OCI-LY7 (cell line): ENCODE results near the gene FOXJ1. TPM values are rescaled to one million over a fixed set of nuclear protein-coding genes. Genes with fewer than 3 reads are reported as not detected.

Experiments used
- BruUV-seq: library from RNA; stranded (reverse); fragments of 400-500 nt; replicated peaks from 2 replicates; lab custom pipeline; 2021; lab: Mats Ljungman, UMichigan
- CTCF ChIA-PET: fragments of 300-600 bp; sonication (Branson Sonifier 250); formaldehyde crosslinking; loops from one replicate; lab custom pipeline; 2022; ENCODE audit warnings: antibody characterized with exemption; ENCODE audit not compliant: unreplicated experiment; lab: Charles Lee
- POLR2A ChIA-PET: fragments of 300-600 bp; sonication (Branson Sonifier 250); formaldehyde crosslinking; loops from one replicate; lab custom pipeline; 2022; ENCODE audit warnings: antibody characterized with exemption; lab: Charles Lee
- DNase-seq: peaks from one replicate; pipeline ENCODE4 v3.0.0-alpha.2; 2015; ENCODE audit warnings: low spot score
- H2AFZ ChIP-seq: fragments of 200-600 bp; sonication (generic), shearing (Covaris generic); 2 replicates; pipeline ENCODE4 v1.6.1; 2014; ENCODE audit warnings: mild to moderate bottlenecking, antibody characterized with exemption, low read length, moderate library complexity
- H3K27ac ChIP-seq: fragments of 200-600 bp; sonication (generic); 2 replicates; pipeline ENCODE4 v1.5.1; 2014; ENCODE audit warnings: mixed run types, low read depth, mild to moderate bottlenecking, moderate library complexity, low read length, inconsistent platforms; ENCODE audit not compliant: poor library complexity, severe bottlenecking
- H3K36me3 ChIP-seq: fragments of 200-600 bp; sonication (generic); 2 replicates; pipeline ENCODE4 v1.6.1; 2014; ENCODE audit warnings: mild to moderate bottlenecking, antibody characterized with exemption, low read length, moderate library complexity, mixed read lengths; ENCODE audit not compliant: insufficient read depth
- H3K4me1 ChIP-seq: fragments of 200-600 bp; sonication (generic); 2 replicates; pipeline ENCODE4 v1.5.1; 2014; ENCODE audit warnings: mild to moderate bottlenecking, low read length; ENCODE audit not compliant: insufficient read depth, poor library complexity, severe bottlenecking
- H3K4me2 ChIP-seq: fragments of 200-600 bp; sonication (generic); 2 replicates; pipeline ENCODE4 v1.6.1; 2014; ENCODE audit warnings: mild to moderate bottlenecking, low read length
- H3K4me3 ChIP-seq: fragments of 200-600 bp; sonication (generic); 2 replicates; pipeline ENCODE4 v1.5.1; 2014; ENCODE audit warnings: mild to moderate bottlenecking, low read depth, low read length; ENCODE audit not compliant: poor library complexity, severe bottlenecking
- H3K79me2 ChIP-seq: fragments of 200-600 bp; sonication (generic); 2 replicates; pipeline ENCODE4 v1.6.1; 2016; ENCODE audit warnings: low read depth, mild to moderate bottlenecking, low read length, moderate library complexity, mixed read lengths; ENCODE audit not compliant: insufficient read depth
- H3K9me2 ChIP-seq: fragments of 200-600 bp; sonication (generic); 2 replicates; pipeline ENCODE4 v1.6.1; 2016; ENCODE audit warnings: mild to moderate bottlenecking, low read length, mixed read lengths; ENCODE audit not compliant: insufficient read depth
- H3K9me3 ChIP-seq: fragments of 200-600 bp; sonication (generic); 2 replicates; pipeline ENCODE4 v1.6.1; 2014; ENCODE audit warnings: mild to moderate bottlenecking, mixed run types, low read length, mixed read lengths
- H4K20me1 ChIP-seq: fragments of 200-600 bp; sonication (generic); 2 replicates; pipeline ENCODE4 v1.6.1; 2014; ENCODE audit warnings: mild to moderate bottlenecking, antibody characterized with exemption, low read length, moderate library complexity, mixed read lengths; ENCODE audit not compliant: insufficient read depth
- CTCF ChIP-seq: fragments of 200-600 bp; sonication (generic); conservative IDR thresholded peaks from 2 replicates; pipeline ENCODE4 v1.5.1; 2014; ENCODE audit warnings: mild to moderate bottlenecking, antibody characterized with exemption, low read length, moderate library complexity, mixed read lengths
- EZH2phosphoT487 ChIP-seq: fragments of 200-600 bp; sonication (generic); IDR thresholded peaks from 2 replicates; pipeline ENCODE4 v1.6.1; 2018; ENCODE audit warnings: low read depth, borderline replicate concordance, mild to moderate bottlenecking, mixed run types, antibody characterized with exemption, low read length, moderate library complexity, mixed read lengths
- intact Hi-C: fragments of 100-400 bp; cut with micrococcal nuclease; formaldehyde crosslinking; loops from one replicate; pipeline ENCODE4 v1.10.0; 2022; ENCODE audit not compliant: unreplicated experiment
- total RNA-seq, 2 experiments: library from RNA; depleted of rRNA in 1 of 2; stranded (reverse); fragments of >200 nt in 1 of 2; shearing (Covaris generic) in 1 of 2; gene quantifications; 2 replicates each; pipeline ENCODE4 v1.2.3, GENCODE V29; 2014 to 2022

FOXJ1 gene
- total RNA-seq, 2 experiments from 2014 or later = not detected

- H3K36me3 ChIP-seq = no peaks in the 10 kb centered on the region
- BruUV-seq = no TSS peak
- intact Hi-C loops = no loop called here
- no peaks in the 10 kb centered on the region for H3K79me2 ChIP-seq
- TF ChIP-seq EZH2phosphoT487 = no peak
- TF ChIP-seq CTCF = no peak
- H3K4me2 ChIP-seq = no peak overlapping the region
- no peak for DNase-seq
- H3K4me1 ChIP-seq = peaks cover 52% of the 10 kb centered on the region
- ChIA-PET POLR2A (no interaction called here), CTCF (interaction anchor here (0.6 kb wide), 1 partner anchor 430 kb away, joined by 3 read pairs; no protein-coding TSS in a partner anchor)
- no peaks in the 10 kb centered on the region for H4K20me1 ChIP-seq
- no peaks in the 10 kb centered on the region for H3K9me3 ChIP-seq
- no peak overlapping the region for H3K27ac ChIP-seq
- no peak overlapping the region for H3K4me3 ChIP-seq
- no peak overlapping the region for H2AFZ ChIP-seq
- H3K9me2 ChIP-seq = no peaks in the 10 kb centered on the region
These were observed 1.0 kb downstream of the FOXJ1 start for GRCh38 chr17:76139801-76140660.

GRCh38 chr17:76138896-76139752 lies 1.9 kb downstream of the FOXJ1 start:
- no peak for DNase-seq
- POLR2A ChIA-PET = interaction anchor here (0.6 to 0.7 kb wide), 2 partner anchors 89 to 263 kb away, joined by 3 read pairs; no protein-coding TSS in a partner anchor
- TF ChIP-seq EZH2phosphoT487 (no peak), CTCF (no peak)
- no peaks in the 10 kb centered on the region for H3K36me3 ChIP-seq
- H3K9me2 ChIP-seq = no peaks in the 10 kb centered on the region
- H3K4me1 ChIP-seq = peaks cover 49% of the 10 kb centered on the region
- CTCF ChIA-PET = interaction anchor here (0.6 kb wide), 1 partner anchor 119 kb away, joined by 6 read pairs; no protein-coding TSS in a partner anchor
- no peak overlapping the region for H3K4me3 ChIP-seq
- H3K9me3 ChIP-seq = no peaks in the 10 kb centered on the region
- no peak overlapping the region for H3K4me2 ChIP-seq
- H2AFZ ChIP-seq = no peak overlapping the region
- no TSS peak for BruUV-seq
- no peaks in the 10 kb centered on the region for H4K20me1 ChIP-seq
- no peaks in the 10 kb centered on the region for H3K79me2 ChIP-seq
- intact Hi-C loops = no loop called here
- H3K27ac ChIP-seq = no peak overlapping the region
